GM12878 (cell line): ENCODE data around the gene SH3GL3. TPM values are rescaled to one million over a fixed set of nuclear protein-coding genes. Genes with fewer than 3 reads are reported as not detected.

Experiments used
- ATAC-seq: fragments of 200-7000 bp; cut with Tn5 transposase; 3 replicates; pipeline ENCODE4 v1.9.1; 2020; ENCODE audit warnings: mild to moderate bottlenecking, moderate library complexity
- BruUV-seq: library from RNA; stranded (reverse); fragments of 400-500 nt; replicated peaks from 2 replicates; lab custom pipeline; 2021; lab: Mats Ljungman, UMichigan
- CTCF ChIA-PET: fragments of 300-600 bp; sonication (Branson Sonifier 250); formaldehyde crosslinking; extraction: SDS; loops from one replicate; lab custom pipeline; 2021; ENCODE audit warnings: inconsistent platforms; lab: Yijun Ruan, JAX
- POLR2A ChIA-PET: fragments of 350-600 bp; formaldehyde crosslinking; extraction: SDS; loops from one replicate; lab custom pipeline; 2021; ENCODE audit warnings: inconsistent platforms; lab: Charles Lee
- RAD21 ChIA-PET: fragments of 300-600 bp; sonication (Branson Sonifier 250); formaldehyde crosslinking; loops from one replicate; lab custom pipeline; 2023; ENCODE audit warnings: antibody characterized with exemption; ENCODE audit not compliant: unreplicated experiment; lab: Charles Lee
- SMC1A ChIA-PET: fragments of 300-600 bp; sonication (Branson Sonifier 250); formaldehyde crosslinking; loops from one replicate; lab custom pipeline; 2023; ENCODE audit not compliant: unreplicated experiment, uncharacterized antibody; lab: Charles Lee
- DNase-seq: peaks from one replicate; pipeline ENCODE4 v3.0.0-alpha.2; 2011; ENCODE audit warnings: low read depth, low spot score
- FAIRE-seq: peaks from 3 replicates; lab custom pipeline; 2011; peaks lifted over from hg19 to GRCh38; lab: Jason Lieb, UNC
- H2AFZ ChIP-seq: 2 replicates; pipeline ENCODE4 v1.6.0; 2011; ENCODE audit warnings: low read depth, low read length, control low read depth; ENCODE audit not compliant: control insufficient read depth
- H3K27ac ChIP-seq: 2 replicates; pipeline ENCODE4 v1.5.1; 2011; ENCODE audit warnings: control low read depth; ENCODE audit not compliant: control insufficient read depth, insufficient read depth
- H3K27me3 ChIP-seq, 2 experiments: replicated peaks in 1 of 2; 2 replicates each; pipeline versions ENCODE4 v1.6.0 to v1.6.1; 2011; ENCODE audit warnings: low read length in 1 of 2; ENCODE audit not compliant: control insufficient read depth in 2 of 2, insufficient read depth in 2 of 2
- H3K36me3 ChIP-seq, 2 experiments: 2 replicates each; pipeline ENCODE4 v1.5.1; 2011; ENCODE audit warnings: low read length in 1 of 2; ENCODE audit not compliant: control insufficient read depth in 2 of 2, insufficient read depth in 2 of 2
- H3K4me1 ChIP-seq: 2 replicates; pipeline ENCODE4 v1.6.1; 2011; ENCODE audit warnings: mild to moderate bottlenecking, low read length, moderate library complexity, mixed read lengths; ENCODE audit not compliant: control insufficient read depth, insufficient read depth
- H3K4me2 ChIP-seq: 2 replicates; pipeline ENCODE4 v1.6.0; 2011; ENCODE audit warnings: control low read depth; ENCODE audit not compliant: control insufficient read depth, insufficient read depth
- H3K4me3 ChIP-seq: fragments of 200-600 bp; sonication (generic); 2 replicates; pipeline ENCODE4 v1.5.1; 2016
- H3K79me2 ChIP-seq: 2 replicates; pipeline ENCODE4 v1.6.0; 2011; ENCODE audit warnings: low read length; ENCODE audit not compliant: control insufficient read depth, insufficient read depth
- H3K9ac ChIP-seq: 2 replicates; pipeline ENCODE4 v1.8.0; 2011; ENCODE audit warnings: low read length, control low read depth, mixed read lengths; ENCODE audit not compliant: control insufficient read depth, insufficient read depth
- H3K9me3 ChIP-seq: replicated peaks from 3 replicates; pipeline ENCODE4 v1.5.1; 2011; ENCODE audit warnings: mild to moderate bottlenecking, low read length; ENCODE audit not compliant: control insufficient read depth, insufficient read depth
- H4K20me1 ChIP-seq: 2 replicates; pipeline ENCODE4 v1.6.0; 2011; ENCODE audit not compliant: control insufficient read depth, insufficient read depth
- ATF7 ChIP-seq: fragments of 450-650 bp; IDR thresholded peaks from 2 replicates; pipeline ENCODE4 v1.6.1; 2016; ENCODE audit warnings: low read depth, mild to moderate bottlenecking
- EED ChIP-seq: sonication (generic); IDR thresholded peaks from 2 replicates; pipeline ENCODE4 v1.6.1; 2016; ENCODE audit warnings: antibody characterized with exemption, low read depth
- FOXK2 ChIP-seq: fragments of 450-650 bp; IDR thresholded peaks from 2 replicates; pipeline ENCODE4 v1.6.1; 2017; ENCODE audit warnings: mild to moderate bottlenecking, moderate library complexity
- HSF1 ChIP-seq: fragments of 150-350 bp; IDR thresholded peaks from 2 replicates; pipeline ENCODE4 v1.6.1; 2014; ENCODE audit warnings: mild to moderate bottlenecking, low read depth, low read length
- NBN ChIP-seq: fragments of 450-650 bp; IDR thresholded peaks from 2 replicates; pipeline ENCODE4 v1.6.1; 2016
- POLR2AphosphoS2 ChIP-seq: IDR thresholded peaks from 2 replicates; pipeline ENCODE4 v1.6.1; 2011; ENCODE audit warnings: low read depth, mild to moderate bottlenecking, low read length, improper control_type of control experiment, moderate library complexity
- RAD51 ChIP-seq: fragments of 450-650 bp; IDR thresholded peaks from 2 replicates; pipeline ENCODE4 v1.6.1; 2016; ENCODE audit warnings: moderate library complexity, mild to moderate bottlenecking, inconsistent platforms
- SPI1 ChIP-seq: IDR thresholded peaks from 2 replicates; pipeline ENCODE4 v1.6.1; 2011; ENCODE audit warnings: low read depth, mild to moderate bottlenecking, low read length, moderate library complexity, borderline replicate concordance; ENCODE audit not compliant: insufficient read depth
- YBX1 ChIP-seq: fragments of 450-650 bp; IDR thresholded peaks from 2 replicates; pipeline ENCODE4 v1.6.1; 2016; ENCODE audit warnings: antibody characterized with exemption
- ZBTB33 ChIP-seq: fragments of 450-650 bp; IDR thresholded peaks from 2 replicates; pipeline ENCODE4 v1.6.1; 2017; ENCODE audit warnings: mild to moderate bottlenecking
- WGBS: methylation state at CpG from one replicate; pipeline ENCODE4 v1.1.6; 2016; ENCODE audit warnings: low lambda C conversion rate; ENCODE audit not compliant: insufficient replicate concordance, insufficient coverage; ENCODE audit errors: missing lambda C conversion rate; 5-methylcytosine and 5-hydroxymethylcytosine counted together
- in situ Hi-C: fragments of 300-500 bp; cut with MboI; formaldehyde crosslinking; loops from 9 replicates; pipeline ENCODE4 v1.14.3; 2018; ENCODE audit warnings: mixed read lengths
- intact Hi-C: fragments of 100-400 bp; cut with micrococcal nuclease; formaldehyde crosslinking; loops from one replicate; pipeline ENCODE4 v1.14.2; 2022; ENCODE audit not compliant: unreplicated experiment
- polyA plus RNA-seq, 11 experiments: library from polyadenylated mRNA; depleted of rRNA in 4 of 11; unstranded in 6 of 11; stranded (reverse) in 5 of 11; fragments of >200 nt; fragmentation: Nextera tagmentation in 4 of 11; fragmentation: Illumina TruSeq in 1 of 11; extraction: Ambion mirVana in 4 of 11; extraction: Trizol in 1 of 11; gene quantifications; 1 replicate in 1 of 11; 2 replicates in 10 of 11; pipeline versions ENCODE4 v1.2.1 to v1.2.3, GENCODE V29; 2011 to 2016; ENCODE audit warnings: inconsistent platforms in 2 of 11, missing spikeins in 2 of 11, low read depth in 1 of 11
- total RNA-seq, 4 experiments: library from RNA; depleted of rRNA in 3 of 4; stranded (reverse); fragments of >200 nt in 3 of 4; fragmentation: Illumina TruSeq in 1 of 4; extraction: Trizol in 1 of 4; gene quantifications; 2 replicates each; pipeline versions ENCODE4 v1.2.1 to v1.2.3, GENCODE V29; 2013 to 2021
- TF ChIP-seq, protein P1 (sequence below): IDR thresholded peaks from 2 replicates; pipeline ENCODE4 v1.6.1; 2011; ENCODE audit warnings: low read depth, low read length, improper control_type of control experiment, borderline replicate concordance
- TF ChIP-seq, protein P2 (sequence below): fragments of 450-650 bp; IDR thresholded peaks from 2 replicates; pipeline ENCODE4 v1.6.1; 2017; ENCODE audit warnings: mild to moderate bottlenecking, moderate library complexity
- TF ChIP-seq, protein P3 (sequence below): IDR thresholded peaks from 2 replicates; pipeline ENCODE4 v1.6.1; 2011; ENCODE audit warnings: borderline replicate concordance, low read depth, mild to moderate bottlenecking, moderate library complexity, mixed read lengths, low read length; ENCODE audit not compliant: insufficient read depth; ENCODE audit errors: extremely low read length

Gene SH3GL3
- total and polyA plus RNA-seq, 10 of the 15 experiments (the other 5 are each of a cell fraction or from before 2014, with no cell fraction given), result not detected

DNA sequence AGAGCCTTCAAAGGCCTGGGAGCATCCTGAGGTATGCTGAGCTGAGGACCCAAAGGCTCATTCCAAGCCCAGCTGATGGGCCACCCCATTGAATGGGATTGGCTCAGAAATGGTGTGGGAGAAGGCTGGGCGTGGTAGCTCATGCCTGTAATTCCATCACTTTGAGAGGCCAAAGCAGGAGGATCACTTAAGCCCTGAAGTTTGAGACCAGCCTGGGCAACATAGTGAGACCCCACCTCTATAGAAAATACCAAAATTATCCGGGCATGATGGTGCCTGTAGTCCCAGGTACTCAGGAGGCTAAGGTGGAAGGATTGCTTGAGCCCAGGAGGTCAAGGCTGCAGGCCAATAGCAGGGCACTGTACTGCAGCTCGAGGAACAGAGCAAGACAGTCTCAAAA is 163.0 kb downstream of the SH3GL3 start:
- CTCF ChIA-PET, result no interaction called here

More for the DNA sequence above, 163.0 kb downstream of the SH3GL3 start:
- POLR2A ChIA-PET, result no interaction called here
- Histone ChIP-seq H3K27me3 (no peaks in the 10 kb centered on the region; a peak in 1 of 4 replicates), H3K4me2 (no peak overlapping the region), H2AFZ (no peak overlapping the region), H3K4me1 (no peaks in the 10 kb centered on the region), H3K4me3 (no peak overlapping the region), H3K79me2 (no peaks in the 10 kb centered on the region), H3K36me3 (no peaks in the 10 kb centered on the region), H3K27ac (no peak overlapping the region), H3K9ac (no peak overlapping the region), H3K9me3 (no peaks in the 10 kb centered on the region), H4K20me1 (no peaks in the 10 kb centered on the region)
- FAIRE-seq (no peak), DNase-seq (no peak), ATAC-seq (no peak)
- RAD21 ChIA-PET, result no interaction called here
- 7% methylated on average over 3 of the region's 3 CpGs for WGBS
- SMC1A ChIA-PET, result no interaction called here
- TF ChIP-seq, protein P1, sequence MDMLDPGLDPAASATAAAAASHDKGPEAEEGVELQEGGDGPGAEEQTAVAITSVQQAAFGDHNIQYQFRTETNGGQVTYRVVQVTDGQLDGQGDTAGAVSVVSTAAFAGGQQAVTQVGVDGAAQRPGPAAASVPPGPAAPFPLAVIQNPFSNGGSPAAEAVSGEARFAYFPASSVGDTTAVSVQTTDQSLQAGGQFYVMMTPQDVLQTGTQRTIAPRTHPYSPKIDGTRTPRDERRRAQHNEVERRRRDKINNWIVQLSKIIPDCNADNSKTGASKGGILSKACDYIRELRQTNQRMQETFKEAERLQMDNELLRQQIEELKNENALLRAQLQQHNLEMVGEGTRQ, result no peak
- TF ChIP-seq FOXK2, result no peak
- no peak for TF ChIP-seq SPI1
- no peak for TF ChIP-seq EED
- TF ChIP-seq, protein P2, sequence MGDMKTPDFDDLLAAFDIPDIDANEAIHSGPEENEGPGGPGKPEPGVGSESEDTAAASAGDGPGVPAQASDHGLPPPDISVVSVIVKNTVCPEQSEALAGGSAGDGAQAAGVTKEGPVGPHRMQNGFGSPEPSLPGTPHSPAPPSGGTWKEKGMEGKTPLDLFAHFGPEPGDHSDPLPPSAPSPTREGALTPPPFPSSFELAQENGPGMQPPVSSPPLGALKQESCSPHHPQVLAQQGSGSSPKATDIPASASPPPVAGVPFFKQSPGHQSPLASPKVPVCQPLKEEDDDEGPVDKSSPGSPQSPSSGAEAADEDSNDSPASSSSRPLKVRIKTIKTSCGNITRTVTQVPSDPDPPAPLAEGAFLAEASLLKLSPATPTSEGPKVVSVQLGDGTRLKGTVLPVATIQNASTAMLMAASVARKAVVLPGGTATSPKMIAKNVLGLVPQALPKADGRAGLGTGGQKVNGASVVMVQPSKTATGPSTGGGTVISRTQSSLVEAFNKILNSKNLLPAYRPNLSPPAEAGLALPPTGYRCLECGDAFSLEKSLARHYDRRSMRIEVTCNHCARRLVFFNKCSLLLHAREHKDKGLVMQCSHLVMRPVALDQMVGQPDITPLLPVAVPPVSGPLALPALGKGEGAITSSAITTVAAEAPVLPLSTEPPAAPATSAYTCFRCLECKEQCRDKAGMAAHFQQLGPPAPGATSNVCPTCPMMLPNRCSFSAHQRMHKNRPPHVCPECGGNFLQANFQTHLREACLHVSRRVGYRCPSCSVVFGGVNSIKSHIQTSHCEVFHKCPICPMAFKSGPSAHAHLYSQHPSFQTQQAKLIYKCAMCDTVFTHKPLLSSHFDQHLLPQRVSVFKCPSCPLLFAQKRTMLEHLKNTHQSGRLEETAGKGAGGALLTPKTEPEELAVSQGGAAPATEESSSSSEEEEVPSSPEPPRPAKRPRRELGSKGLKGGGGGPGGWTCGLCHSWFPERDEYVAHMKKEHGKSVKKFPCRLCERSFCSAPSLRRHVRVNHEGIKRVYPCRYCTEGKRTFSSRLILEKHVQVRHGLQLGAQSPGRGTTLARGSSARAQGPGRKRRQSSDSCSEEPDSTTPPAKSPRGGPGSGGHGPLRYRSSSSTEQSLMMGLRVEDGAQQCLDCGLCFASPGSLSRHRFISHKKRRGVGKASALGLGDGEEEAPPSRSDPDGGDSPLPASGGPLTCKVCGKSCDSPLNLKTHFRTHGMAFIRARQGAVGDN, result no peak
- TF ChIP-seq POLR2AphosphoS2, result no peak
- TF ChIP-seq NBN, result no peak
- no peak for TF ChIP-seq HSF1
- no peak for TF ChIP-seq ATF7
- TF ChIP-seq RAD51, result no peak
- TF ChIP-seq, protein P3, sequence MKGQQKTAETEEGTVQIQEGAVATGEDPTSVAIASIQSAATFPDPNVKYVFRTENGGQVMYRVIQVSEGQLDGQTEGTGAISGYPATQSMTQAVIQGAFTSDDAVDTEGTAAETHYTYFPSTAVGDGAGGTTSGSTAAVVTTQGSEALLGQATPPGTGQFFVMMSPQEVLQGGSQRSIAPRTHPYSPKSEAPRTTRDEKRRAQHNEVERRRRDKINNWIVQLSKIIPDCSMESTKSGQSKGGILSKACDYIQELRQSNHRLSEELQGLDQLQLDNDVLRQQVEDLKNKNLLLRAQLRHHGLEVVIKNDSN, result no peak
- no peak for TF ChIP-seq YBX1
- TF ChIP-seq ZBTB33, result no peak
- in situ Hi-C loops, result no loop called here
- BruUV-seq, result no TSS peak
- intact Hi-C loops, result no loop called here
